Measurements from ENCODE around the gene PNMA6F.

The PNMA6F gene

GRCh38 chrX:153321381-153322124 lies at the start of gene PNMA6F:
PNMA6F (minus strand) TSS chrX:153321767; CDS start chrX:153320674, 1,093 bp downstream.
- TF ChIP-seq CTCF (IDR thresholded peaks at IDR 0.05; ENCODE audit: low read depth, low read length), result no peak
- no peak within 1 kb of the TSS for H3K4me3 ChIP-seq (ENCODE audit: low read depth, low read length)

- no peak overlapping the region for H3K4me3 ChIP-seq (ENCODE audit: low read depth, low read length)
- no peak for TF ChIP-seq CTCF (IDR thresholded peaks at IDR 0.05; ENCODE audit: low read depth, low read length)
Measured at GRCh38 chrX:153371256-153371655, 49.7 kb upstream of the PNMA6F start.

GRCh38 chrX:153370293-153371055 lies 48.9 kb upstream of the PNMA6F start:
- H3K4me3 ChIP-seq (ENCODE audit: low read depth, low read length), result no peak overlapping the region
- no peak for TF ChIP-seq CTCF (IDR thresholded peaks at IDR 0.05; ENCODE audit: low read depth, low read length)

- no peak overlapping the region for H3K4me3 ChIP-seq (ENCODE audit: low read depth, low read length)
- no peak for TF ChIP-seq CTCF (IDR thresholded peaks at IDR 0.05; ENCODE audit: low read depth, low read length)
Measured at GRCh38 chrX:153366878-153367538, 45.4 kb upstream of the PNMA6F start.

GRCh38 chrX:153366119-153366518 lies 44.6 kb upstream of the PNMA6F start:
- no peak for TF ChIP-seq CTCF (IDR thresholded peaks at IDR 0.05; ENCODE audit: low read depth, low read length)
- H3K4me3 ChIP-seq (ENCODE audit: low read depth, low read length), result no peak overlapping the region

GRCh38 chrX:153365670-153366069 lies 44.1 kb upstream of the PNMA6F start:
- no peak for TF ChIP-seq CTCF (IDR thresholded peaks at IDR 0.05; ENCODE audit: low read depth, low read length)
- no peak overlapping the region for H3K4me3 ChIP-seq (ENCODE audit: low read depth, low read length)

All from WI38 (cell line).